Osteocyte (in vitro differentiated cells): ENCODE measurements around the gene PLA2G4A. TPM values are rescaled to one million over a fixed set of nuclear protein-coding genes. Genes with fewer than 3 reads are reported as not detected.

ENCODE experiments used
- DNase-seq: peaks from one replicate; pipeline ENCODE4 v3.0.0; 2021; ENCODE audit warnings: mixed read lengths; ENCODE audit not compliant: unreplicated experiment; ENCODE audit errors: extremely low spot score
- H3K27ac Mint-ChIP-seq: one replicate; pipeline ENCODE4 v1.8.0; 2021; ENCODE audit warnings: mild to moderate bottlenecking, mixed read lengths; ENCODE audit not compliant: unreplicated experiment
- H3K27me3 Mint-ChIP-seq: one replicate; pipeline ENCODE4 v1.8.0; 2021; ENCODE audit warnings: mixed read lengths; ENCODE audit not compliant: unreplicated experiment
- H3K36me3 Mint-ChIP-seq: one replicate; pipeline ENCODE4 v1.8.0; 2021; ENCODE audit warnings: mixed read lengths; ENCODE audit not compliant: unreplicated experiment
- H3K4me1 Mint-ChIP-seq: one replicate; pipeline ENCODE4 v1.8.0; 2021; ENCODE audit warnings: mixed read lengths; ENCODE audit not compliant: unreplicated experiment
- H3K4me3 Mint-ChIP-seq: one replicate; pipeline ENCODE4 v1.8.0; 2021; ENCODE audit warnings: mild to moderate bottlenecking, moderate library complexity, mixed read lengths; ENCODE audit not compliant: unreplicated experiment
- H3K9me3 Mint-ChIP-seq: one replicate; pipeline ENCODE4 v1.8.0; 2021; ENCODE audit warnings: mixed read lengths; ENCODE audit not compliant: unreplicated experiment
- total RNA-seq: library from RNA; stranded (reverse); gene quantifications from 2 replicates; pipeline ENCODE4 v1.2.1, GENCODE V29; 2021
- TF ChIP-seq, protein P1 (sequence below): fragments of 200-600 bp; sonication (generic); IDR thresholded peaks from 2 replicates; pipeline ENCODE4 v1.5.0; 2021; ENCODE audit warnings: antibody characterized with exemption, mild to moderate bottlenecking, moderate library complexity

Gene PLA2G4A
- total RNA-seq, 1 donor from 2014 or later = 2.4 TPM

DNA sequence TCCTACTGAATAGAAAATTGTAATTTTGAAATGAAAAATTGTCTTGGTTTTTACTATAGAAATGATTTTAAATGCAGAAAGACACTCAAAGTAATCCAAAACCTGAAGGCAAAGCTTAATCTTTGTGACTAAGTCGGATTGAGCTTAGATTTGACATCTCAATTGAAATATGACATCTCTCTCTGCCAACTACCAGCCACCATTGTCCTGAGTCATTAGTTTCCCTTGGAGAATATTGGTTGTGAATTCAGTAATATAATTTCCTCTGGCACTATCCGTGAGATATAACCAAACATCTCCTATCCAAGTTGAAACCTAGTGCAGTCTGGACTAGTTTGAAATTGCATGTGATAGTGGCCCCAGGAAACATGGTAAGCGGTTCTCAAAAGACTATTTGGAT, 37.1 kb downstream of the PLA2G4A start:
- DNase-seq = no peak
- Mint-ChIP-seq H3K4me3 (no peak overlapping the region), H3K36me3 (no peaks in the 10 kb centered on the region), H3K4me1 (no peaks in the 10 kb centered on the region), H3K27me3 (no peaks in the 10 kb centered on the region), H3K9me3 (no peaks in the 10 kb centered on the region), H3K27ac (no peak overlapping the region)
- TF ChIP-seq, protein P1, sequence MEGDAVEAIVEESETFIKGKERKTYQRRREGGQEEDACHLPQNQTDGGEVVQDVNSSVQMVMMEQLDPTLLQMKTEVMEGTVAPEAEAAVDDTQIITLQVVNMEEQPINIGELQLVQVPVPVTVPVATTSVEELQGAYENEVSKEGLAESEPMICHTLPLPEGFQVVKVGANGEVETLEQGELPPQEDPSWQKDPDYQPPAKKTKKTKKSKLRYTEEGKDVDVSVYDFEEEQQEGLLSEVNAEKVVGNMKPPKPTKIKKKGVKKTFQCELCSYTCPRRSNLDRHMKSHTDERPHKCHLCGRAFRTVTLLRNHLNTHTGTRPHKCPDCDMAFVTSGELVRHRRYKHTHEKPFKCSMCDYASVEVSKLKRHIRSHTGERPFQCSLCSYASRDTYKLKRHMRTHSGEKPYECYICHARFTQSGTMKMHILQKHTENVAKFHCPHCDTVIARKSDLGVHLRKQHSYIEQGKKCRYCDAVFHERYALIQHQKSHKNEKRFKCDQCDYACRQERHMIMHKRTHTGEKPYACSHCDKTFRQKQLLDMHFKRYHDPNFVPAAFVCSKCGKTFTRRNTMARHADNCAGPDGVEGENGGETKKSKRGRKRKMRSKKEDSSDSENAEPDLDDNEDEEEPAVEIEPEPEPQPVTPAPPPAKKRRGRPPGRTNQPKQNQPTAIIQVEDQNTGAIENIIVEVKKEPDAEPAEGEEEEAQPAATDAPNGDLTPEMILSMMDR = no peak

DNA sequence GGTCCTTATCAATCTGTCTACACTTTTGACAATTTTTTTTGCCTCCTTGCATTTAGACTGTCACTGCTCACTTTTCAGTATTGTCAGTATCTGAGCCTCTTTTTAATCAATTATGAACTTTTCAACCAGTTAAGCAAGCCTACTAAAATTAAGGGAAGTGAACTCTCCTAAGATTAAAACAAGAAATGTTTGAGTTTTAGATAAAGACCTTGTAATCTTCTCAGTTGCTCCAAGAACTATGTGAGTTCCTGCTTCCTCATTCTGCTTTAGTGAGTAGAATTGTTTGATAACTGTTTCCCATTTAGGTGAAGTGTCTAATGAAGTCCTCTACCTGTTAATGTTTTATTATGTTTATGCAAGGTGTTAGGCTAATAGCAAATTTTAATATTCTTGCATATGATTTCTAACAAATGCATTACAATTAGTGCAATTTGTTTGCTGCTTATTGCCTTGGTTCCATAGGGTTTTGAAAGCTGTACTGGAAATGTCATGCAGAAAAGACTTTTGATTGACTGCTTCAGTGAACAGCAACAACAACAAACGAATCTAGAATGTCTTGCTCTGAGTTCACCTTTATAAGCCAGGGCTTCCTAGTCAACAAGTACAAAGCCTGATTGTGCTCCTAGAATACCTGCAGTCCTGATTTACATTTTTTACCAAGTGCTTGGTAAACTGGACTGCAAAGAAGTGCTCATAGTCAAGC, 40.9 kb downstream of the PLA2G4A start:
- no peaks in the 10 kb centered on the region for H3K9me3 Mint-ChIP-seq
- no peaks in the 10 kb centered on the region for H3K27me3 Mint-ChIP-seq
- no peaks in the 10 kb centered on the region for H3K4me1 Mint-ChIP-seq
- TF ChIP-seq, protein P1 = no peak
- no peak for DNase-seq
- no peak overlapping the region for H3K4me3 Mint-ChIP-seq
- H3K36me3 Mint-ChIP-seq = no peaks in the 10 kb centered on the region
- no peak overlapping the region for H3K27ac Mint-ChIP-seq

DNA sequence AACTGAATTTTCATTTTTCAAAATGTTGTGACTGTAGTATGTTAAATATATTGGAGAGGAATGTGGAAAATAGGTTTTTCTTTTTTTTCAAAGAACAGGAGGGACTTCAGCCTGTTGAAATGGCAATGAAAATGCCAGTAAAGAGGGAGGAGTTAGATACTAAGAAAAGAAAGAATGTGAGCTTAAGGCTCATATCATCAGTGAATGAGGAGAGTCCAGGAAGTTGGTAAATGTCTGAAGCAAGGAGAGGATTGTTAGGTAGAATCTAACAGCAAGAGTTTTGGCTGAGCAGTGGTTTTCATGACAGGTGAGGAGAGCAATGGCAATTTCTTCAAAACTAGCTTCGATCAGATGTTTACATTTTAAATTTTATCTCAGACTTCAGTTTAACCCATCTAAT, 43.0 kb downstream of the PLA2G4A start:
- Mint-ChIP-seq H3K27ac (no peak overlapping the region), H3K4me1 (no peaks in the 10 kb centered on the region), H3K4me3 (no peak overlapping the region), H3K9me3 (no peaks in the 10 kb centered on the region), H3K27me3 (no peaks in the 10 kb centered on the region), H3K36me3 (no peaks in the 10 kb centered on the region)
- TF ChIP-seq, protein P1 = no peak
- no peak for DNase-seq

DNA sequence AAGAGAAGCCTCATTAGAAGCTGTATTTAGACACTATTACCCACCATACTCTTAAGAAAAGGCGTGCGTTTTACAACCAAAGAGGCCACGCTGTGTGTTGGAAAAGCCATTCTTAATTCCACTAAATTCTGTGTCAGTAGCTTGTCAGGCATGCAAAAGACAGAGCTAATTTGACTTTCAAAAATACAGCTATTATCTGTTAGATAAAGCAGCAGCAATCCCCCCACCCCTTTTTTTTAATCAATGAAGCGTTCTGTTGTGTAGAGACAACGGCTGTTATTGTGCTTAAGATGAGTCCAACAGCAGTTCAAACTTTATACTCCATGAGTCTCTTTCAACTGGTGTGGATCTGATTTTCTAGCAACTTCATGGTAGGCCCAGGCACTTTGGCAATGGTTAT, 43.5 kb downstream of the PLA2G4A start:
- Mint-ChIP-seq H3K27me3 (no peaks in the 10 kb centered on the region), H3K36me3 (no peaks in the 10 kb centered on the region), H3K27ac (no peak overlapping the region), H3K4me1 (no peaks in the 10 kb centered on the region), H3K9me3 (no peaks in the 10 kb centered on the region), H3K4me3 (no peak overlapping the region)
- TF ChIP-seq, protein P1 = no peak
- no peak for DNase-seq

DNA sequence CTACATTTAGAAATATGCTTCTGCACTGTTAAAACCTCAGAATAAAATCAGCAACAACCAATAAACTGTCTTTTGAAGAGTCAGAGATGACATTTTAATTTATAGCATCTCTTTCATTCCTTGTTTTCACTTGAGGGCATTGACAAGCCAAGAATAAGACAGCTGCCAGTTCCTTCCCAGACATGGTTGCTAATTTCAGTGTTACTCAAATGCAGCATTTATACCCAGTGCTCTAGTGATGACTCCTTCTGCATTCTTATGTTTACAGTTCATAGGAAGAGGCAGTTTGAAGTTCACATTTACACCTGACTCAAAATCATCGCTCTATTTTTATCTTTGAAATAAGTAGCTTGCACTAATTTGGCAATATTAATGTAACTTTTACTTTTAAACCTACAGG, 44.9 kb downstream of the PLA2G4A start:
- no peaks in the 10 kb centered on the region for H3K9me3 Mint-ChIP-seq
- TF ChIP-seq, protein P1 = no peak
- DNase-seq = no peak

More for the DNA sequence above, 44.9 kb downstream of the PLA2G4A start:
- no peaks in the 10 kb centered on the region for H3K4me1 Mint-ChIP-seq
- no peak overlapping the region for H3K4me3 Mint-ChIP-seq
- H3K27ac Mint-ChIP-seq = no peak overlapping the region
- no peaks in the 10 kb centered on the region for H3K36me3 Mint-ChIP-seq
- H3K27me3 Mint-ChIP-seq = no peaks in the 10 kb centered on the region
